Ishikawa (cell line): ENCODE results near the gene LRRC74B.

Source experiments
- CEBPB ChIP-seq: IDR thresholded peaks from 2 replicates; pipeline ENCODE4 v1.6.1; 2012
- CREB1 ChIP-seq: IDR thresholded peaks from 2 replicates; pipeline ENCODE4 v1.6.1; 2012; ENCODE audit warnings: low read depth
- EGR1 ChIP-seq: IDR thresholded peaks from 2 replicates; pipeline ENCODE4 v1.6.1; 2012
- EP300 ChIP-seq: IDR thresholded peaks from 2 replicates; pipeline ENCODE4 v1.6.1; 2012; ENCODE audit warnings: borderline replicate concordance
- FOXM1 ChIP-seq: IDR thresholded peaks from 2 replicates; pipeline ENCODE4 v1.6.1; 2012; ENCODE audit warnings: low read depth, borderline replicate concordance
- MAX ChIP-seq: IDR thresholded peaks from 2 replicates; pipeline ENCODE4 v1.6.1; 2012
- RAD21 ChIP-seq: IDR thresholded peaks from 2 replicates; pipeline ENCODE4 v1.6.1; 2012; ENCODE audit warnings: low read depth
- REST ChIP-seq: IDR thresholded peaks from 2 replicates; pipeline ENCODE4 v1.6.1; 2012; ENCODE audit warnings: low read depth, mild to moderate bottlenecking
- TAF1 ChIP-seq: IDR thresholded peaks from 2 replicates; pipeline ENCODE4 v1.6.1; 2012; ENCODE audit warnings: low read depth, mild to moderate bottlenecking
- TEAD4 ChIP-seq: IDR thresholded peaks from 2 replicates; pipeline ENCODE4 v1.6.1; 2012
- USF1 ChIP-seq: IDR thresholded peaks from 2 replicates; pipeline ENCODE4 v1.6.1; 2012
- YY1 ChIP-seq: IDR thresholded peaks from 2 replicates; pipeline ENCODE4 v1.6.1; 2012; ENCODE audit warnings: low read depth
- ZBTB7A ChIP-seq: IDR thresholded peaks from 2 replicates; pipeline ENCODE4 v1.6.1; 2012; ENCODE audit warnings: low read depth

- TF ChIP-seq ZBTB7A (no peak), EGR1 (no peak), TEAD4 (no peak), MAX (no peak), CEBPB (no peak), FOXM1 (no peak), TAF1 (no peak), REST (no peak), USF1 (no peak), EP300 (no peak), YY1 (no peak), CREB1 (no peak), RAD21 (no peak)
These were observed 25.2 kb downstream of the LRRC74B start for GRCh38 chr22:21070690-21071615.
